ENCODE data around the gene RASA3. TPM values are rescaled to one million over a fixed set of nuclear protein-coding genes. Genes with fewer than 3 reads are reported as not detected.

The RASA3 gene
- polyA plus RNA-seq, 1 donor from 2014 or later, result 8.5 TPM

- H3K9ac ChIP-seq (ENCODE audit: low read length), result no peak overlapping the region
- H3K4me3 ChIP-seq (ENCODE audit: low read length), result no peak overlapping the region
- H3K9me3 ChIP-seq (ENCODE audit: low read length), result no peaks in the 10 kb centered on the region
- H3K36me3 ChIP-seq (ENCODE audit: insufficient read depth, low read length), result no peaks in the 10 kb centered on the region
- no peaks in the 10 kb centered on the region for H4K20me1 ChIP-seq (ENCODE audit: insufficient read depth)
- H3K27ac ChIP-seq (ENCODE audit: low read length), result no peak overlapping the region
- H2AFZ ChIP-seq (ENCODE audit: low read depth, low read length), result no peak overlapping the region
- no peak overlapping the region for H3K4me2 ChIP-seq (ENCODE audit: low read length)
- no peaks in the 10 kb centered on the region for H3K9me2 ChIP-seq (ENCODE audit: insufficient read depth, low read length)
- no peaks in the 10 kb centered on the region for H3K27me3 ChIP-seq (ENCODE audit: insufficient read depth, low read depth, low read length)
- H3K79me2 ChIP-seq (replicated peaks; ENCODE audit: insufficient read depth, low read length), result no peaks in the 10 kb centered on the region
- no peak for TF ChIP-seq MXI1 (conservative IDR thresholded peaks at IDR 0.05; ENCODE audit: poor library complexity, severe bottlenecking)
- no peak for TF ChIP-seq EP300 (conservative IDR thresholded peaks at IDR 0.05; ENCODE audit: poor library complexity, severe bottlenecking)
- TF ChIP-seq SMC3 (conservative IDR thresholded peaks at IDR 0.05; ENCODE audit: poor library complexity), result no peak
- no peak for TF ChIP-seq RAD21 (conservative IDR thresholded peaks at IDR 0.05)
- no peak for TF ChIP-seq TAF1 (IDR thresholded peaks at IDR 0.05; ENCODE audit: low read depth)
- no peaks in the 10 kb centered on the region for H3F3A ChIP-seq (ENCODE audit: insufficient read depth, low read length, poor library complexity, severe bottlenecking)
Measured at GRCh38 chr13:114068656-114069318, 63.6 kb downstream of the RASA3 start.

GRCh38 chr13:114067886-114068651, 64.4 kb downstream of the RASA3 start:
- Histone ChIP-seq H4K20me1 (ENCODE audit: insufficient read depth) (no peaks in the 10 kb centered on the region), H3K27ac (ENCODE audit: low read length) (no peak overlapping the region), H3K4me2 (ENCODE audit: low read length) (no peak overlapping the region), H3K4me3 (ENCODE audit: low read length) (no peak overlapping the region), H3K27me3 (ENCODE audit: insufficient read depth, low read depth, low read length) (no peaks in the 10 kb centered on the region), H3K79me2 (replicated peaks; ENCODE audit: insufficient read depth, low read length) (no peaks in the 10 kb centered on the region), H3K9me3 (ENCODE audit: low read length) (no peaks in the 10 kb centered on the region), H3K36me3 (ENCODE audit: insufficient read depth, low read length) (no peaks in the 10 kb centered on the region), H2AFZ (ENCODE audit: low read depth, low read length) (no peak overlapping the region), H3K9ac (ENCODE audit: low read length) (no peak overlapping the region), H3K9me2 (ENCODE audit: insufficient read depth, low read length) (no peaks in the 10 kb centered on the region), H3F3A (ENCODE audit: insufficient read depth, low read length, poor library complexity, severe bottlenecking) (no peaks in the 10 kb centered on the region)
- TF ChIP-seq TAF1 (IDR thresholded peaks at IDR 0.05; ENCODE audit: low read depth) (no peak), MXI1 (conservative IDR thresholded peaks at IDR 0.05; ENCODE audit: poor library complexity, severe bottlenecking) (no peak), RAD21 (conservative IDR thresholded peaks at IDR 0.05) (no peak), EP300 (conservative IDR thresholded peaks at IDR 0.05; ENCODE audit: poor library complexity, severe bottlenecking) (no peak), EZH2 (IDR thresholded peaks at IDR 0.05; ENCODE audit: borderline replicate concordance, insufficient read depth, low read length, poor library complexity, severe bottlenecking) (no peak), SMC3 (conservative IDR thresholded peaks at IDR 0.05; ENCODE audit: poor library complexity) (no peak), POLR2AphosphoS5 (IDR thresholded peaks at IDR 0.05) (no peak)
- TF ChIP-seq, protein P1, sequence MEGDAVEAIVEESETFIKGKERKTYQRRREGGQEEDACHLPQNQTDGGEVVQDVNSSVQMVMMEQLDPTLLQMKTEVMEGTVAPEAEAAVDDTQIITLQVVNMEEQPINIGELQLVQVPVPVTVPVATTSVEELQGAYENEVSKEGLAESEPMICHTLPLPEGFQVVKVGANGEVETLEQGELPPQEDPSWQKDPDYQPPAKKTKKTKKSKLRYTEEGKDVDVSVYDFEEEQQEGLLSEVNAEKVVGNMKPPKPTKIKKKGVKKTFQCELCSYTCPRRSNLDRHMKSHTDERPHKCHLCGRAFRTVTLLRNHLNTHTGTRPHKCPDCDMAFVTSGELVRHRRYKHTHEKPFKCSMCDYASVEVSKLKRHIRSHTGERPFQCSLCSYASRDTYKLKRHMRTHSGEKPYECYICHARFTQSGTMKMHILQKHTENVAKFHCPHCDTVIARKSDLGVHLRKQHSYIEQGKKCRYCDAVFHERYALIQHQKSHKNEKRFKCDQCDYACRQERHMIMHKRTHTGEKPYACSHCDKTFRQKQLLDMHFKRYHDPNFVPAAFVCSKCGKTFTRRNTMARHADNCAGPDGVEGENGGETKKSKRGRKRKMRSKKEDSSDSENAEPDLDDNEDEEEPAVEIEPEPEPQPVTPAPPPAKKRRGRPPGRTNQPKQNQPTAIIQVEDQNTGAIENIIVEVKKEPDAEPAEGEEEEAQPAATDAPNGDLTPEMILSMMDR (IDR thresholded peaks at IDR 0.05; ENCODE audit: poor library complexity, severe bottlenecking), result no peak
- TF ChIP-seq, protein P2, sequence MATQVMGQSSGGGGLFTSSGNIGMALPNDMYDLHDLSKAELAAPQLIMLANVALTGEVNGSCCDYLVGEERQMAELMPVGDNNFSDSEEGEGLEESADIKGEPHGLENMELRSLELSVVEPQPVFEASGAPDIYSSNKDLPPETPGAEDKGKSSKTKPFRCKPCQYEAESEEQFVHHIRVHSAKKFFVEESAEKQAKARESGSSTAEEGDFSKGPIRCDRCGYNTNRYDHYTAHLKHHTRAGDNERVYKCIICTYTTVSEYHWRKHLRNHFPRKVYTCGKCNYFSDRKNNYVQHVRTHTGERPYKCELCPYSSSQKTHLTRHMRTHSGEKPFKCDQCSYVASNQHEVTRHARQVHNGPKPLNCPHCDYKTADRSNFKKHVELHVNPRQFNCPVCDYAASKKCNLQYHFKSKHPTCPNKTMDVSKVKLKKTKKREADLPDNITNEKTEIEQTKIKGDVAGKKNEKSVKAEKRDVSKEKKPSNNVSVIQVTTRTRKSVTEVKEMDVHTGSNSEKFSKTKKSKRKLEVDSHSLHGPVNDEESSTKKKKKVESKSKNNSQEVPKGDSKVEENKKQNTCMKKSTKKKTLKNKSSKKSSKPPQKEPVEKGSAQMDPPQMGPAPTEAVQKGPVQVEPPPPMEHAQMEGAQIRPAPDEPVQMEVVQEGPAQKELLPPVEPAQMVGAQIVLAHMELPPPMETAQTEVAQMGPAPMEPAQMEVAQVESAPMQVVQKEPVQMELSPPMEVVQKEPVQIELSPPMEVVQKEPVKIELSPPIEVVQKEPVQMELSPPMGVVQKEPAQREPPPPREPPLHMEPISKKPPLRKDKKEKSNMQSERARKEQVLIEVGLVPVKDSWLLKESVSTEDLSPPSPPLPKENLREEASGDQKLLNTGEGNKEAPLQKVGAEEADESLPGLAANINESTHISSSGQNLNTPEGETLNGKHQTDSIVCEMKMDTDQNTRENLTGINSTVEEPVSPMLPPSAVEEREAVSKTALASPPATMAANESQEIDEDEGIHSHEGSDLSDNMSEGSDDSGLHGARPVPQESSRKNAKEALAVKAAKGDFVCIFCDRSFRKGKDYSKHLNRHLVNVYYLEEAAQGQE (IDR thresholded peaks at IDR 0.05; ENCODE audit: borderline replicate concordance), result no peak
